Putamen (tissue), 1 donor: ENCODE measurements around the gene PRSS21.

Source experiments
- DNase-seq: peaks from one replicate; pipeline ENCODE4 v3.0.0-alpha.2; 2016; ENCODE audit warnings: low spot score

Gene PRSS21

DNA sequence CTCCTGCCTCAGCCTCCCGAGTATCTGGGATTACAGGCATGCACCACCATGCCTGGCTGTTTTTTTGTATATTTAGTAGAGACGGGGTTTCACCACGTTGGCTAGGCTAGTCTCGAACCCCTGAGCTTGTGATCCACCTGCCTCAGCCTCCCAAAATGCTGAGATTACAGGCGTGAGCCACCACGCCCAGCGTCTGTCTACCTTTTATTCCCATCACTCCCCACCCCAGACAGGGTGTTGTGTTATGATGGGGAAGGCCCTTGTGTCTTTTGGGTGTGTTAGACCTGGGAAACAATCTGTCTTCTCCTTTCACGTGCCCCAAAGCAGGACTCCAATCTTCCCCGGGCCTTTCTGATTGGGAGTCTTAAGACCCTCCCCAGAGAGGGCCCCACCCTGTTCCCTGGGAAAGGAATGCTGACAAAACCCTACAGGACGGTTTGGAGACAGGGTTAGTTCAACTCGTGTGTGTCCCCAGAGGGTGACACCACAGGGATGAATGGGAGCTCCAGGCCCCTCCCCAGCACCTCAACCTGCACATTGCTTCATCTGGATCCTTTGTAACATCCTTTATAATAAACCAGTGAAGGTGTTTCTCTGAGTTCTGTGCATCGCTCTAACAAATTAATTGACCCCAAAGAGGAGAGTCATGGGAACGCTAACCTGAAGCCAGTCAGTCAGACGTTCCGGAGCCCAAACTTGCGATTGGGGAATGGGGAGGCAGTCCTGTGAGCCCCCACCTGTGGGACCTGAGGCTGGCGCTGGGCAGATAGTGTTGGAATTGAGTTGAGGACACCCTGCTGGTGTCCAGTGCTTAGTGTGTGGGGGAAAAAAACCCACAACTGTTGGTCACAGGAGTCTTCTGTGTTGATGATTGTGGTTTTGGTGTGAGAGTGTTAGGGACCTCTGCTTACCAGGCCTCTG is 36.8 kb upstream of the PRSS21 start:
- DNase-seq: no peak

DNA sequence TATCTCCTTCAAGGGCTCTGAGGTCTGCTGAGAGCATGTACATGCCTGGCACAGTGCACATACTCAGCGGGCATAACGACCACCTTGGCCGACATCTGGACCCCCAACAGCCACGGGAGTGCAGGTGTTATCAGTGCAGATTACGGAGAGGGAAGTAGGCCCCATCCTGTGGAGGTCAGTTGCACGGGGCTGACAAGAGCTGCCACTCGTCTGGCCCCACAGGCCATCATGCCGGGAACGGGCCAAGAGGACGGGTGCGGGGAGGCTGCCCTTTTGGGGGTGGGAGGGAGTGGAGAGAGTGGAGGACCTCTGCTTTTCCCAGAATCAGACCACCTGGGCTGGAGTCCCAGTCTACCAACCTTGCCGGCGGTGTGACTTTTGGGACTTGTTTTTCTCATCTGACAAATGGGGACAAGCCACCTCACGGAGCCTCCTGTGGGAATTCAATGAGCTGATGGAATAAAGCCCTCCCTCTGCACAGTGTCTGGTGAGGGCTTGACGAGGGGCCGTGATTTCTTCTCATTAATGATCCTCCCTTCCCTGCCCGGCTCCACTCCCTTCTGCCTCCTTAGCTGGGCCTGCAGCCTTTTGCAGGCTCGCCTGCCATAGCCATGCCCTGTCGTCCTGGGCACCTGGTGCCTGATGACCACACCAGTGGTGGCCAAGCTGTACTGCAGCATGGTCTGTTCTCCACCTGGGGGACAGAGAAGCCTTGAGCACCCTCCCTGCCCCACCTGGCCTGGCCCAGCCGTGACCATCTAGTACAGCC is 34.3 kb upstream of the PRSS21 start:
- DNase-seq: no peak

DNA sequence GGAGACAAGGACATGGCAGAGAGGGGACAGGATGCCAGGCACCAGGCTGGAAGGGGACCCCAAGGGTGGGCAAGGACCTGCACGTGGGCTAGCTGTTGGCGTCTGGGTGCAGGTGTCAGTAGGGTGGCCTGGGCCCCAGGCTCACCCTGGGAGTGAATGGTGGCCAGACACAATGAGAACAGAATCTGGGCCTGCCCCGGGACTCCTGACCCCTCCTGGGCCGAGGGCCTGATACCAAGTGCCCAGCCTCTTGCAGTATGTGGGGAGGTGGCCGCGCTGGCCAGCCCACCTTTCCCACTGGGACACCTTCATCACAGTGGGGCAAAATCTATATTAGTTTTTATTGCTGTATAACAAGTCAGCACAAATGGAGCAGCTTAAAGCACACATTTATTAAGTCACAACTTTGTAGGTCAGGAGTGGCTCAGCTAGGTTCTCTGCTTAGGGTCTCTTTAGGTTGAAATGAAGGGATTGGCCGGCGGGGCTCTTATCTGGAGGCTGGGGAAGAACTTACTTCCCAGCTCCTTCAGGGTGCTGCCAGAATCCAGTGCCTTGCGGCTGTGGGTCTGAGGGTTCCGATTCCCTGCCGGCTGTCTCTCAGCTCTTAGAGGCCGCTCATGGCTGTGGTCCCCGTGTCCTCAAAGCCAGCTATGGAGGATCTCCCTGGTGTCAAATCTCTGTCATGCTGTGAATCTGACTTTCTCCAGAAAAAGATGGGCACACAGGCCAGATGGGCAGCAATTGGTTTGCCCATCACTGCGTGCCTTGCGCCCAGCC is 33.3 kb upstream of the PRSS21 start:
- no peak for DNase-seq

DNA sequence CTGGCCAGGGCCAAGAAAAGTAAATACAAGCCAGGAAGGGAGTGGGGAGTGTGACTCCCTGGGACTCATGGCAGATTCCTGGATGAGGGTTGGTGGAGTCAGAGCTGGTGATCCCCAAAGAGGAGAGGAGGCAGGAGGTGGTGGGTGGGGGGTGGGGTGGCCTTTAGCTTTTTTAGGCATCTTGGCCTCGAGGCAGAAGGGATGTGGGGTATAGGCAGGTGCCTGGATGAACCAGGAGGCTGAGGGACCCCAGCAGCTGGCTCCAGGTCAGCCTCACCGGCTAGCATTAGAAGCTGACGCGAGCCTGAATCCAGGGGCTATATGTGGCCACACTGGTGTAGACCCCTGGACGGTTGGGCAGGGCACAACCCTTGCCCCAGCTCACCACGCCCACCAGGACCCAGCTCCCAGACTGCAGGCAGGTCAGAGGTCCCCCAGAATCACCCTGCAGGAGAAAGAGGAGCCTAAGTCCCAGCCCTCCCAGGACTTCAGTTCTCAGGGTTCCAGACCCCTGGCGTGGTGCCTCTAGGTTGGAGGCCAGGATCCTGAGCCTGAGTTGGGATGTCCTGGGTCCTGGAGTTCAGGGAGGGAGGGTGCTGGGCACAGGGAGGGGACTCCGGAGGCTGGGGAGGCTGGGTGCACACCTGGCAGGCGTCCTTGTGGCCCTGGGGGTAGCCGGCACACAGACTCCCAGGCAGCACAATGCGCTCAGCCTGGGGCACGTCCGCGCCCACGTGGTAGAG is 32.5 kb upstream of the PRSS21 start:
- no peak for DNase-seq

DNA sequence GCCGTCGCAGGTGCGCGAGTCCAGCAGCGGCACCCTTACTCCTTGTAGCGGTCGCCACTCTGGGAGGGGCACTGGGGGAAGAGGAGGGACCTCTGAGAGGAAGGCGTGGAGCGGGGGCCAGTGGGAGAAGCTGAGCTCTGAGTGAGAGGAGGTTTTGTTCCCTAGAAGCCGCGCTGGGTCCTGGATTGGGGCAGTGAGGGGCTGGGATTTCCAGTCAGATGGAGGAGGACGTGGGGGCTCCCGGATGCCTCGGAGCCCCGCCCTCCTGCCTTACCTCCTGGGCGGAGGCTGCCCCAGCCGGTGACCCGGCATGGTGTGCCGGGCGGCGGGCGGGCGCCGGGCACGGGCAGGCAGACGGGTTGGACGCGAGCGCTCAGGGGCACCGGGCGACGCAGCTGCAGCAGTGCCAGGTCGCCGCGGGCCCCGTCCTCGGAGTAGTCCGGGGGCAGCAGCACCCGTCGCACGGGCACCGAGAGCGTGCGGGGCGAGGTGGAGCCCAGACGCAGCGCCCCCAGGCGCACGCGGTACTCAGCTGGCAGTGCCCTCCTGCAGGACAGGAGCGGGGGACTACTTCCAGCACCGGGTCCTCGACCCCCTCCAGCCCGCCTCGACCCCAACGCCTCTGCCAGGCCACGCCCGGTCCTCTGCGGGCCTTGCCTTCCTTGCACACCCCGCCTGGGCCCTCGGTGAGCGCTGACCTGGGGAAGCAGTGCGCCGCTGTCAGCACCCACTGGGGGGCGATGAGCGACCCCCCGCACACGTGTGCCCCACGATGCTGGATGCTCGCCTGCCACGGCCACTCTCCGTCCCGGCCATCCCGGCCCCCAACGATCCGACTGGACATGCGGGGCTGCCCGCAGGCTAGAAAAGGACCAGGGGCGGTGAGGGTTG is 31.7 kb upstream of the PRSS21 start:
- DNase-seq: no peak

DNA sequence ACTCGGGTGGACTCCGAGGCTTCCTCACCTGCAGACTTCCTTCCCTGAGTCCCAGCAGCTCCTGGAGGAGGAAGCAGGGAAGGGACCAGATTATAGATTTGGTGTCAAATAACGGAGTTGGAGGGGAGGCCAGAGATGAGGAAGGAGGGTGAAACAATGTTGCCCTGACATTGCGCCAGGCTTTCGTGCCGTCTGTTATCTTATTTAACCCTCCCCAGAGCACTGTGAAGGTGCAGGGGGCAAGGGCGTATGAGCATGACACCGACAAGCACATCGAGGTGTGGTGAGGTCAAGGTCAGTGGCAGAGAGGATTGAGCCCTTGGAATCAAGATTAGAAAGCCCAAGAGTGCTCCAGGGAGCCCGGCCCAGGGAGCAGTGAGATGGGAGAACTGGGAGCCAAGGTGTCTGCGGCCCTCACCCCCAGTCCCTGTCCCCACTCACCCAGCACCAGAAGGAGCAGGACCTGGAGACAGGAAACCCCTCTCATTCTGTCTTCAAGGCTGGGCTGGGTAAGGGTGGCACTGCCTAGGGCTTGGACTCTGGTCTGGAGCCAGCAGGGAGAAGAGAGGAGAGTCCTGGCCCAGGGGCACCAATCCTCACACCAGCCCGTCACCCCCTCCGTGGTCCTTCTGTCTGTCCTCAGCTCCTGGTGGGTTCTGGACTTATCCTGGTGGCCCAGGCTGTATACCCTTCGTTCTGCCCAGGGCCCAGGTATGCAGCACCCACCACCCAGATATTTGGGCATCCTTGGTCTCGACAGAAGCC is 30.8 kb upstream of the PRSS21 start:
- no peak for DNase-seq

DNA sequence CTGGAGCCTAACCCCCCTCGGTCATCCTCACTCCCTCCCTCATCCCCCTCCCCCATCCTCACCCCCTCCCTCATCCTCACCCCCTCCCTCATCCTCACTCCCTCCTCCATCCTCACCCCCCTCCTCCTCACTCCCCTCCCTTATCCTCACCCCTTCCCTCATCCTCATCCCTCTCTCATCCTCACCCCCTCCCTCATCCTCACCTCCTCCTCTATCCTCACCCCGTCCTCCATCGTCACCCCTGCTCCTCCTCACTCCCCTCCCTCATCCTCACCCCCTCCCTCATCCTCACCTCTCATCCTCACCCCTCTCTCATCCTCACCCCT is 30.2 kb upstream of the PRSS21 start:
- no peak for DNase-seq

DNA sequence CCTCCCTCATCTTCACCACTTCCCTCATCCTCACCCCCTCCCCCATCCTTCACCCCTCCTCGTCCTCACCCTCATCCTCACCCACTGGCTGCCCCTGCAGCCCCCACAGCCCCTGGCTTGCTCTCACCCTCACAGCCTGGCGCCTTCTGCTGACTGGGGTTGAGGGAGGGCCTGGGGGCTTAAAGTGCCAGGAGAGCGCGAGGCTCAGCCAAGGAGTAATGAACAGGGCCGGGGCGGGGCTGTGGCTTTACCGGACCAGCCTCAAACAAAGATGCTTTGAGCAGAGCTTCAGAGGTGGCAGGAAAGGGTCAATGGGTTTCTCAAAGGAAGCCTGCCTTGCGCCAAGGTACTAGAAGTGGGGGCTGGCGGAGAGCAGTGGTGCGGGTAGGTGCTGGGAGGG is 29.6 kb upstream of the PRSS21 start, which contains the start of gene PRSS33:
PRSS33 (minus strand) TSS at position 155 of the 400 bp plus-strand sequence. CDS start 1,013 bp downstream, outside the sequence.
- DNase-seq: no peak

DNA sequence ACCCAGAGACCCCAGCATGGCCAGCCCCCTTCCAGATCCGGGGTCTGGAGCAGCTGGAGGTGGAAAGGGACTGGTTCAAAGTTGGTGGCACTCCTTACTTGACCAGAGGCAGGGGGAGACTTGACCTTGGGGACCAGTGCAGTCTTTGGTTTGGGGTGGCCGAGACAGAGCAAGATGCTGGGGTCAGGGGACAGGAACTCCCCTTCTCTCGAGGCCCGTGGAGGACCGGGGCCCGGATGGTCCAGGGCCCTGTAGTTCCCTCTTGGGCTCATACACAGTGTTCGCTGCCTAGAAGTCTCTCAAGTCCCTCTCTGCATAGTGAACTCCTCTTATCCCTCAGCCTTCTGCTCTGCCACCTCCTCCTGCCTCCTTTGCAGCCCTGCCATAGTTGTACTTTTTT is 29.1 kb upstream of the PRSS21 start:
- DNase-seq: no peak

DNA sequence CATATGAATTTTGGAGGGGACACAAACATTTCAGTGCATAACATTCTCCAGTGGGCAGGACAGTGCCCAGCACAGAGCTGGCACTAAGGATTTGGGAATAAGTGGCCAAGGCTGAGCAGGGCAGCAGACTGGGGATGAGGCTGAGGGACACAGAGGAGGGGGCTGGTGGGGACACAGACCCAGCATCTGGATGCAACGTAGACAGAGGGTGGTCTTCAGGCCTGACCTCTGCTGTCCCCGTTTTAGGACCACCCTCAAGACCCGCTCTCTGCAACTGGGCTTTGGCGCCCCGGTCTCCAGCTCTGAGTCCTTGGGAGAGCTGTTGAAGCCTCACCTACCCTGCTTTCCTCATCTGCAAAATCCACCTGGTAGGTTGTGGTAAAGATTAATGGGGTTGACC is 26.4 kb upstream of the PRSS21 start:
- DNase-seq: no peak

DNA sequence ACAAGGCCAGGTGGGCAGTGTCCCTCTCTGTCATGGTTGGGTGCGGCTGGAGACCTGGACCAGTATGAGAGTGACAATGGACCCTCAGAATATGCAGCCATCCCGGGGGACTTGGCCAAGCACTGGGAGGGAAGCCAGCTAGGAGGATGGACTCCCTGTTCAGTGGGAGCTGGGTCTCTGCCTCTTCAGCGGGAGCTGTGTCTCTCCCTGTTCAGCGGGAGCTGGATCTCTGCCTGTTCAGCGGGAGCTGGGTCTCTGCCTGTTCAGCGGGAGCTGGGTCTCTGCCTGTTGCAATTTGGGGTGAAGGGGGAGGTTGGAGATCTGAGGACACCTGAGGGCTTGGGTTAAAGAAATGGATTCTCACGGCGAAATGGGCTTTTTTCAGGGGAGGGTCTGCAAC is 25.9 kb upstream of the PRSS21 start:
- DNase-seq: no peak

DNA sequence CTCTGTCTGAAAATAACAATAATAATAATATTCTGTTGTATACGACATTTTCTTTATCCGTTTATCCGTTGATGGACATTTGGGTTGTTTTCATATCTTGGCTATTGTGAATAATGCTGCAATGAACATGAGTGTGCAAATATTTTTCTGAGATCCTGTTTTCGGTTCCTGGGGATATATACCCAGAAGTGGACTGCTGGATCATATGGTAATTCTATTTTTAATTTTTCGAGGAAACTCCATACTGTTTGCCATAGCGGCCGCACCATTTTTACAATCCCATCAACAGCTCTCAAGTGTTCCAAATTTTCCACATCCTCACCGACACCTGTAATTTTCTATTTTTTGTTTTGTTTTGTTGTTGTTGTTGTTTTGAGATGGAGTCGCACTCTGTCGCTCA is 24.1 kb upstream of the PRSS21 start:
- DNase-seq: no peak

DNA sequence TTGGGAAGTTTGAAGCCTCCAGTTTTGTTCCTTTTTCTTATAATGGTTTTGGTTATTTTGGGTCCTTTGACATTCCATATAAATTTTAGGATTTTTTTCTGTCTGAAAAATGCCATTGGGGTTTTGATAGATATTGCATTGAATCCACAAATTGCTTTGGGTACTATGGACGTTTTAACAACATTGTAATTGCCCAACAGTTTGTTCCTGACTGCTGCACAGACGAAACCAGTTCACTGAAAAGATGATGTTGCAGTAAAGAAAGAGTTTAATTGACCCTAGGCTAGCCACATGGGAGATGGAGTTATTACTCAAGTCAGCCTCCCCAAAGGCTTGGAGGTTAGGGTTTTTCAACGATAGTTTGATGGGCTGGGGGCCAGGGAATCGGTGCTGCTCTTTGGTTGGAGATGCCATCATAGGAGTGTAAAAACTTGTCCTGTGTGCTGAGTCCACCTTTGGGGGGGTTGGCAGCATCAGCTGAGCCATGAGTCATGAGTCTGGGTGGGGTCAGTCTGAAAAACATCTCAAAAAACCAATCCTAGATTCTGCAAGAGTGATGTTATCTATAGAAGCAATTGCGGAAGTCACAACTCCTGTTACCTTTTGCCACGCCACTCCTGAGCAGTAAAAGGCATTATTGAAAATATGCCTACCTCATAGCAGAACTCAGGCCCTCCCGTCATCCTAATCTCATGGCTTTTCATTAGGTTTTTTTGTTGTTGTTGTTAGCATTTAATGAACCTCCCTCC is 21.5 kb upstream of the PRSS21 start:
- no peak for DNase-seq

DNA sequence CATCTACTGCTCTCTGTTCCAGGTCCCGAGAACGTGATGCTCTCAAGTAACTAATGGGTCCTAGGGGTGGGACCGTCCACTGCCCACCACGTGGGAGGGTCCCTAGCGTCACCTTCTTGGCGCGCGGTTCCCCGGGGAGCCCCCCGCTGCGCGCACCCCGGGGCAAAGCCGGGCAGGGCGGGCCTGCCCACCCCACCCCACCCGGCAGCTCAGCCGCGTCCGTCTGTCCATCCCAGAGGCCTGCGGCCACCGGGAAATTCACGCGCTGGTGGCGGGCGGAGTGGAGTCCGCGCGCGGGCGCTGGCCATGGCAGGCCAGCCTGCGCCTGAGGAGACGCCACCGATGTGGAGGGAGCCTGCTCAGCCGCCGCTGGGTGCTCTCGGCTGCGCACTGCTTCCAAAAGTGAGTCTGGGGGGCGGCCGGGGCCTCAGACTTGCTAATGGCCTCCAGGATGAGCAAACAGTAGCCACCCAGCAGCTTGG is 18.3 kb upstream of the PRSS21 start:
- DNase-seq: no peak

DNA sequence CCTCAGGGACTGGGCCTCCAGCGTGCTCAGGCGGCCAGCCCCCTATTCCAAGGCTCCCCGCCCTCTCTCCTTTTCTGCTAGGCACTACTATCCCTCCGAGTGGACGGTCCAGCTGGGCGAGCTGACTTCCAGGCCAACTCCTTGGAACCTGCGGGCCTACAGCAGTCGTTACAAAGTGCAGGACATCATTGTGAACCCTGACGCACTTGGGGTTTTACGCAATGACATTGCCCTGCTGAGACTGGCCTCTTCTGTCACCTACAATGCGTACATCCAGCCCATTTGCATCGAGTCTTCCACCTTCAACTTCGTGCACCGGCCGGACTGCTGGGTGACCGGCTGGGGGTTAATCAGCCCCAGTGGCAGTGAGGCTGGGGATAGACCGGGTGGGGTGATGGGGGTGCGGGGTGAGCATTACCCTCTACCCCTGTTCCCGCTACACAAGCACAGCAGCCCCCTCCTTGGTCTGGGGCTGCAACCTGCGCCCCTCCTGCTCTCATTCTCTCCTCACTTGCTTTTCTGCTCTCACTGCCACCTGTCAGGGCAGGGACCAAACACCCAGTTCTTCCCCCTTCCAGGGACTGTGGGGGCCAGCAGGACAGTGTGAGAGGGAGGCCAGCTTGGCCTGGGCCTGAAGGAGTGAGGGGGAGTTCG is 17.7 kb upstream of the PRSS21 start:
- no peak for DNase-seq

DNA sequence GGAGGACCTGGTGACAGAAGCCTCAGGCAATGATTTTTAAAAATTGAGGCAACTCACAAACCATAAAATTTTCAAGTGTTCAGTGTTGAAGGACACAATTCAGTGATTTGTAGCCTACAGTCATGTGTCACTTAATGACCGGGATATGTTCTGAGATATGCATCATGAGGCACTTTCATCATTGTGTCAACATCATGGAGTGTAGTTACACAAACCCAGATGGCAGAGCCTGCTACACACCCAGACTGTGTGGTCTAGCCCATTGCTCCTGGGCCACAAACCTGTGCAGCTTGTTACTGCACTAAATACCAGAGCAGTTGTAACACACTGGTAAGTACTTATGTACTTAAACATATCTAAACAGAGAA is 17.2 kb upstream of the PRSS21 start:
- DNase-seq: no peak

DNA sequence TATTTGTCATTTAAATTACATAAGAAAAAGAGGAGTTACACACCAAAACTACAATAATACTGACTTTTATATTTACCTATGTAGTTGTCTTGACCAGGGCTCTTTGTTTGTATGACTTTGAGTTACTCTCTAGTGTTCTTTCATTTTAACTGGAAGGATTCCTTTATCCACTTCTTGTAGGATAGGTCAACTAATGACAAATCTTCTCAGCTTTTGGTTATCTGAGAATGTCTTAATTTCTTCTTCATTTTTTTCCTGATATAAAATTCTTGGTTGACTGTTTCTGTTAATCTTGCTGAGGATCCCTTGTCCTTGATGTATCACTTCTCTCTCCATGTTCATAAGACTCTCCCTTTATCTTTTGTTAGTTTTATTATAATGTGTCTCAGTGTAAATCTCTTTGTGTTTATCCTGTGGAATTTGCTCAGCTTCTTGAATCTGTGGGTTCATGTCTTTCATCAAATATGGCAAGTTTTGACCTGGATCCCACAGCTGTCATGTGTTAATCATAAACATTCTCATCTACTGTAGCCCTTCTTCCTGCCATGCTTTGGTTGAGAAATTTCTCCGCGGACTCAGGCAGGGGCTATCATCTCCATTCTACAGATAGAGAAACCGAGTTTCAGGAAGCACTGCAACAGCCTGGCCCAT is 13.4 kb upstream of the PRSS21 start:
- no peak for DNase-seq

DNA sequence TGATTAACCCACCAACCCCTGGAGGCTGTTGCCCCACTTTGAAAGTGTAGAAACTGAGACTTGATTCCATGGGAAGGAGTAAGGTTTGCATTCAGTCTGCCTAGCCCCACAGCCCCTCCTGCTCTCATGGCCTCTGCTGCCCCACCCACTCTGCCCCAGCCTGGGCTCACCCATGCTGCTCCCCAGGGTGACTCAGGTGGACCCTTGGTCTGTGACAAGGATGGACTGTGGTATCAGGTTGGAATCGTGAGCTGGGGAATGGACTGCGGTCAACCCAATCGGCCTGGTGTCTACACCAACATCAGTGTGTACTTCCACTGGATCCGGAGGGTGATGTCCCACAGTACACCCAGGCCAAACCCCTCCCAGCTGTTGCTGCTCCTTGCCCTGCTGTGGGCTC is 12.3 kb upstream of the PRSS21 start:
- DNase-seq: no peak
